ENCODE measurements around the gene ACSBG1.

ACSBG1 gene

GRCh38 chr15:78201281-78202190, 32.8 kb downstream of the ACSBG1 start:
- DNase-seq = no peak

- no peak for DNase-seq
Measured at GRCh38 chr15:78200276-78200930, 34.0 kb downstream of the ACSBG1 start.

GRCh38 chr15:78197632-78198031, 36.7 kb downstream of the ACSBG1 start:
- DNase-seq = no peak

GRCh38 chr15:78195735-78196201, 38.6 kb downstream of the ACSBG1 start:
- DNase-seq = peak; percentile 67

- no peak for DNase-seq
Measured at GRCh38 chr15:78194568-78194925, 39.8 kb downstream of the ACSBG1 start.

GRCh38 chr15:78193731-78194567, 40.4 kb downstream of the ACSBG1 start:
- no peak for DNase-seq

GRCh38 chr15:78192826-78193594, 41.4 kb downstream of the ACSBG1 start:
- no peak for DNase-seq

- DNase-seq = no peak
Measured at GRCh38 chr15:78182821-78183220, 51.5 kb downstream of the ACSBG1 start.

GRCh38 chr15:78182336-78182700, 52.0 kb downstream of the ACSBG1 start:
- no peak for DNase-seq

GRCh38 chr15:78179906-78180305, 54.5 kb downstream of the ACSBG1 start:
- no peak for DNase-seq

GRCh38 chr15:78179286-78179840, 55.0 kb downstream of the ACSBG1 start:
- no peak for DNase-seq

- DNase-seq = no peak
Measured at GRCh38 chr15:78178064-78178463, 56.3 kb downstream of the ACSBG1 start.

- peak; percentile 76 for DNase-seq
Measured at GRCh38 chr15:78177447-78177873, 56.9 kb downstream of the ACSBG1 start.

GRCh38 chr15:78175330-78175729, 59.0 kb downstream of the ACSBG1 start:
- no peak for DNase-seq

- no peak for DNase-seq
Measured at GRCh38 chr15:78174401-78174800, 60.0 kb downstream of the ACSBG1 start.

- no peak for DNase-seq
Measured at GRCh38 chr15:78171864-78172472, 62.4 kb downstream of the ACSBG1 start.

GRCh38 chr15:78170848-78171773, 63.3 kb downstream of the ACSBG1 start:
- no peak for DNase-seq

- no peak for DNase-seq
Measured at GRCh38 chr15:78168608-78169007, 65.8 kb downstream of the ACSBG1 start.

GRCh38 chr15:78167227-78167888, 67.0 kb downstream of the ACSBG1 start:
- DNase-seq = no peak

GRCh38 chr15:78164010-78164409, 70.4 kb downstream of the ACSBG1 start:
- DNase-seq = no peak
